DOHH2 (cell line): Measurements from ENCODE around the gene ELAPOR2.

Experiments
- H3F3A ChIP-seq: fragments of 200-600 bp; sonication (generic), shearing (Covaris generic); 2 replicates; pipeline ENCODE4 v1.6.0; 2016; ENCODE audit warnings: antibody characterized with exemption, mild to moderate bottlenecking; ENCODE audit not compliant: control insufficient read depth, insufficient read depth
- H3K27ac ChIP-seq: fragments of 200-600 bp; sonication (generic); 2 replicates; pipeline ENCODE4 v1.5.1; 2014; ENCODE audit warnings: low read depth, mild to moderate bottlenecking, low read length, moderate library complexity
- H3K27me3 ChIP-seq: fragments of 200-600 bp; sonication (generic); 2 replicates; pipeline ENCODE4 v1.6.1; 2014; ENCODE audit warnings: mild to moderate bottlenecking, low read length, mixed read lengths; ENCODE audit not compliant: control insufficient read depth
- H3K36me3 ChIP-seq: fragments of 200-600 bp; sonication (generic); 2 replicates; pipeline ENCODE4 v1.6.1; 2014; ENCODE audit warnings: mild to moderate bottlenecking, low read length, moderate library complexity, mixed read lengths; ENCODE audit not compliant: control insufficient read depth
- H3K4me1 ChIP-seq: fragments of 200-600 bp; sonication (generic); 2 replicates; pipeline ENCODE4 v1.6.1; 2014; ENCODE audit warnings: mild to moderate bottlenecking, low read length, mixed read lengths; ENCODE audit not compliant: control insufficient read depth
- H3K4me2 ChIP-seq: fragments of 200-600 bp; sonication (generic); 2 replicates; pipeline ENCODE4 v1.6.0; 2014; ENCODE audit warnings: mild to moderate bottlenecking, low read length, moderate library complexity
- H3K4me3 ChIP-seq: fragments of 200-600 bp; sonication (generic); 2 replicates; pipeline ENCODE4 v1.5.1; 2014; ENCODE audit warnings: mild to moderate bottlenecking, low read length, mixed read lengths
- H3K79me2 ChIP-seq: fragments of 200-600 bp; sonication (generic); 2 replicates; pipeline ENCODE4 v1.6.1; 2014; ENCODE audit warnings: mild to moderate bottlenecking, low read length, mixed read lengths; ENCODE audit not compliant: control insufficient read depth
- H3K9me2 ChIP-seq: fragments of 200-600 bp; sonication (generic); replicated peaks from 2 replicates; pipeline ENCODE4 v1.6.1; 2014; ENCODE audit warnings: mild to moderate bottlenecking, low read length, mixed read lengths; ENCODE audit not compliant: control insufficient read depth
- H3K9me3 ChIP-seq: fragments of 200-600 bp; sonication (generic); 2 replicates; pipeline ENCODE4 v1.6.1; 2014; ENCODE audit warnings: antibody characterized with exemption, low read length, mixed read lengths; ENCODE audit not compliant: control insufficient read depth, insufficient read depth
- H4K20me1 ChIP-seq: fragments of 200-600 bp; sonication (generic); 2 replicates; pipeline ENCODE4 v1.6.0; 2014; ENCODE audit warnings: low read depth, mild to moderate bottlenecking, antibody characterized with exemption, low read length, moderate library complexity; ENCODE audit not compliant: control insufficient read depth, insufficient read depth
- EZH2phosphoT487 ChIP-seq: fragments of 200-600 bp; sonication (generic); IDR thresholded peaks from 2 replicates; pipeline ENCODE4 v1.6.1; 2017; ENCODE audit warnings: borderline replicate concordance, mild to moderate bottlenecking, antibody characterized with exemption, low read length, moderate library complexity, mixed read lengths
- TF ChIP-seq, protein P1 (sequence below): fragments of 200-600 bp; sonication (generic); IDR thresholded peaks from one replicate; pipeline ENCODE4 v1.5.1; 2014; ENCODE audit warnings: antibody characterized with exemption, mild to moderate bottlenecking, low read depth, low read length; ENCODE audit not compliant: poor library complexity, severe bottlenecking

The ELAPOR2 gene

DNA sequence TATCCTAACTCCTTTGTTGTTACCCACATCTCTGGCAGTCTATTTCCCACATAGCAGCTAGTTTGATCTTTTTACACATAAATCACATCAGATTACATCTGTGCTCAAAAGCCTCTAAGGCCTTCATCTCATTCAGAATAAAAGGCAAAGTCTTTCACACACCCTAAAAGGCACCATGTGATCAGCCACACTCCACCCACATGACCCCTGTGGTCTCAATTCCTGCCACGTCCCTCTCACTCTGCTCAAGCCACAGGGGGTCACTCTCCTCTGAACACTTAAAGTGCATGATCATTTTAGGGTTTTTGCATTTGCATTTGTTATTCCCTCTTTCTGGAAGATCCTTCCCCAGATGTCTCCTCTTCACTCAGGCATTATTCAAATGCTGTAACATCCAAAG is 30.8 kb downstream of the ELAPOR2 start:
- Histone ChIP-seq H3K4me3 (no peak overlapping the region), H3K27me3 (no peaks in the 10 kb centered on the region), H4K20me1 (no peaks in the 10 kb centered on the region), H3K36me3 (no peaks in the 10 kb centered on the region), H3K4me1 (peaks cover 37% of the 10 kb centered on the region), H3K79me2 (no peaks in the 10 kb centered on the region; the same call in 1 of the 2 replicates), H3K9me2 (no peaks in the 10 kb centered on the region), H3K9me3 (peaks cover 4% of the 10 kb centered on the region; the same call in 1 of the 2 replicates), H3F3A (no peaks in the 10 kb centered on the region), H3K4me2 (no peak overlapping the region), H3K27ac (no peak overlapping the region)
- TF ChIP-seq, protein P1, sequence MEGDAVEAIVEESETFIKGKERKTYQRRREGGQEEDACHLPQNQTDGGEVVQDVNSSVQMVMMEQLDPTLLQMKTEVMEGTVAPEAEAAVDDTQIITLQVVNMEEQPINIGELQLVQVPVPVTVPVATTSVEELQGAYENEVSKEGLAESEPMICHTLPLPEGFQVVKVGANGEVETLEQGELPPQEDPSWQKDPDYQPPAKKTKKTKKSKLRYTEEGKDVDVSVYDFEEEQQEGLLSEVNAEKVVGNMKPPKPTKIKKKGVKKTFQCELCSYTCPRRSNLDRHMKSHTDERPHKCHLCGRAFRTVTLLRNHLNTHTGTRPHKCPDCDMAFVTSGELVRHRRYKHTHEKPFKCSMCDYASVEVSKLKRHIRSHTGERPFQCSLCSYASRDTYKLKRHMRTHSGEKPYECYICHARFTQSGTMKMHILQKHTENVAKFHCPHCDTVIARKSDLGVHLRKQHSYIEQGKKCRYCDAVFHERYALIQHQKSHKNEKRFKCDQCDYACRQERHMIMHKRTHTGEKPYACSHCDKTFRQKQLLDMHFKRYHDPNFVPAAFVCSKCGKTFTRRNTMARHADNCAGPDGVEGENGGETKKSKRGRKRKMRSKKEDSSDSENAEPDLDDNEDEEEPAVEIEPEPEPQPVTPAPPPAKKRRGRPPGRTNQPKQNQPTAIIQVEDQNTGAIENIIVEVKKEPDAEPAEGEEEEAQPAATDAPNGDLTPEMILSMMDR = no peak
- no peak for TF ChIP-seq EZH2phosphoT487

DNA sequence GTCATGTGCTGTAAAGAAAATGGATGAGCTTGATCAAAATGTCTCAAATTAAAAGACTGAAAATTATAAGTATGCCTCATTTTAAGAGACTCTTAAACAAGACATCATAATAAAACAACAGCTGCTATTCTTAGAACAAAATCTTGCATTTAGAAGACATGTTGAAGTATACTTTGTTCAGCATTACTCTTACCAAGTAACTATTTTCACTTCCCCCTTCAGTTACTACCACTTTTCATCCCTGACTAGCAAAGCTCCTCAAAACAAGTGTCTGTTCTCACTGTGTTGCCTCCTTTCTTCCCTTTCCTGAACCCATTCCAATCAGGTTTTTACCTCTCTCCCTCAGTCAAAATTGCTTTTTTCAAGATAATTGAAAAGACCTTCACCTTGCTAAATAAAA is 31.6 kb downstream of the ELAPOR2 start:
- H3K79me2 ChIP-seq = no peaks in the 10 kb centered on the region; the same call in 1 of the 2 replicates

DNA sequence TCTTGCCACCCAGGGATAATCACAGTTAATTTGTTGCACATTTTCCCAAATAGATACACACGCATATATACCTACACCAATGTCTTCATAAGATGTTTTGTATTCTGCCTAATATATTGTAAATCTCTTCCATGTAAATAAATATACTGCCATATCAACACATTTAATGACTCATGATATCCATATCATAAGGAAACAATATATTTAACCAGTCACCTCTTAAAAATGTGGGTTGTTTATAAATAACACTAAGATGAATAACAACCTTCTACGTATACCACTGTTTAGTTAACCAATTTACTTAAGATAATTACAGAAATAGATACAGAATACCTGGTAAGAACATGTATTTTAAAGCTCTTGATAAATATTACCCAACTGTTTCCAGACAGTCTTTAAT is 38.2 kb downstream of the ELAPOR2 start:
- peaks cover 6% of the 10 kb centered on the region; the same call in 1 of the 2 replicates for H3F3A ChIP-seq
- H4K20me1 ChIP-seq = no peaks in the 10 kb centered on the region
- no peaks in the 10 kb centered on the region for H3K4me1 ChIP-seq
- no peaks in the 10 kb centered on the region for H3K36me3 ChIP-seq
- TF ChIP-seq, protein P1 = no peak
- TF ChIP-seq EZH2phosphoT487 = no peak
- H3K4me2 ChIP-seq = no peak overlapping the region
- H3K4me3 ChIP-seq = no peak overlapping the region
- H3K27ac ChIP-seq = no peak overlapping the region
- no peaks in the 10 kb centered on the region for H3K9me3 ChIP-seq
- H3K27me3 ChIP-seq = no peaks in the 10 kb centered on the region
- H3K79me2 ChIP-seq = no peaks in the 10 kb centered on the region
- no peaks in the 10 kb centered on the region for H3K9me2 ChIP-seq

More for the DNA sequence above, 31.6 kb downstream of the ELAPOR2 start:
- peak overlapping the region; percentile 47 for H3K27ac ChIP-seq
- TF ChIP-seq, protein P1 = no peak
- TF ChIP-seq EZH2phosphoT487 = no peak
- peaks cover 33% of the 10 kb centered on the region for H3K4me1 ChIP-seq
- H3K27me3 ChIP-seq = no peaks in the 10 kb centered on the region
- H3K36me3 ChIP-seq = no peaks in the 10 kb centered on the region
- peaks cover 4% of the 10 kb centered on the region; the same call in 1 of the 2 replicates for H3K9me3 ChIP-seq
- peak overlapping the region; percentile 50 for H3K4me3 ChIP-seq
- no peaks in the 10 kb centered on the region for H3K9me2 ChIP-seq
- no peaks in the 10 kb centered on the region for H3F3A ChIP-seq
- peak overlapping the region; percentile 63 for H3K4me2 ChIP-seq
- no peaks in the 10 kb centered on the region for H4K20me1 ChIP-seq
